NCI-H460 (cell line): ENCODE results near the gene TFR2. TPM values are rescaled to one million over a fixed set of nuclear protein-coding genes. Genes with fewer than 3 reads are reported as not detected.

Source experiments
- DNase-seq: peaks from one replicate; pipeline ENCODE4 v3.0.0-alpha.2; 2016; ENCODE audit warnings: low read depth; ENCODE audit errors: extremely low read depth
- total RNA-seq: library from RNA; depleted of rRNA; stranded (reverse); fragments of >200 nt; shearing (Covaris generic); gene quantifications from 2 replicates; pipeline ENCODE4 v1.2.3, GENCODE V29; 2014

Gene TFR2
- total RNA-seq, 1 experiment from 2014 or later: 3.8 TPM

GRCh38 chr7:100620804-100621203 lies 20.5 kb downstream of the TFR2 start:
- no peak for DNase-seq

GRCh38 chr7:100620239-100620638 lies 21.1 kb downstream of the TFR2 start:
- DNase-seq: no peak

GRCh38 chr7:100614308-100614861 lies 27.0 kb downstream of the TFR2 start:
- no peak for DNase-seq

- no peak for DNase-seq
Measured at GRCh38 chr7:100613412-100614175, 27.8 kb downstream of the TFR2 start.

- DNase-seq: no peak
Measured at GRCh38 chr7:100612730-100613390, 28.5 kb downstream of the TFR2 start.

- DNase-seq: peak; percentile 99
Measured at GRCh38 chr7:100611983-100612729, 29.2 kb downstream of the TFR2 start, which contains the start of gene MOSPD3. Gene MOSPD3, plus strand, starts transcription at chr7:100612540. Its CDS starts 252 bp downstream, at chr7:100612792.

- DNase-seq: no peak
Measured at GRCh38 chr7:100609958-100610357, 31.4 kb downstream of the TFR2 start.

GRCh38 chr7:100607111-100607510 lies 34.2 kb downstream of the TFR2 start:
- DNase-seq: no peak

GRCh38 chr7:100606313-100606712 lies 35.0 kb downstream of the TFR2 start:
- no peak for DNase-seq

- DNase-seq: no peak
Measured at GRCh38 chr7:100604976-100605911, 36.1 kb downstream of the TFR2 start.

- DNase-seq: peak; percentile 55
Measured at GRCh38 chr7:100604028-100604975, 37.0 kb downstream of the TFR2 start.

GRCh38 chr7:100603726-100604027 lies 37.7 kb downstream of the TFR2 start:
- DNase-seq: no peak

GRCh38 chr7:100602889-100603725 lies 38.2 kb downstream of the TFR2 start:
- no peak for DNase-seq

GRCh38 chr7:100600730-100601038 lies 40.7 kb downstream of the TFR2 start:
- no peak for DNase-seq

GRCh38 chr7:100599911-100600729 lies 41.2 kb downstream of the TFR2 start:
- DNase-seq: no peak

GRCh38 chr7:100598425-100598824 lies 42.9 kb downstream of the TFR2 start:
- no peak for DNase-seq

- DNase-seq: no peak
Measured at GRCh38 chr7:100595188-100595587, 46.2 kb downstream of the TFR2 start.
